ENCODE results near the gene EME2. TPM values are rescaled to one million over a fixed set of nuclear protein-coding genes. Genes with fewer than 3 reads are reported as not detected.

EME2 gene
- total RNA-seq, 1 donor from 2014 or later, result 14.9 TPM

GRCh38 chr16:1743376-1744337 lies 29.0 kb upstream of the EME2 start:
- intact Hi-C loops (cut with DNase I), result no loop called here
- DNase-seq (ENCODE audit: low spot score), result no peak

- intact Hi-C loops (cut with DNase I), result no loop called here
- no peak for DNase-seq (ENCODE audit: low spot score)
Observed at GRCh38 chr16:1744338-1744840, 28.2 kb upstream of the EME2 start.

GRCh38 chr16:1745181-1745899 lies 27.3 kb upstream of the EME2 start:
- intact Hi-C loops (cut with DNase I), result no loop called here
- DNase-seq (ENCODE audit: low spot score), result no peak

- intact Hi-C loops (cut with DNase I), result no loop called here
- DNase-seq (ENCODE audit: low spot score), result no peak
Observed at GRCh38 chr16:1745900-1746692, 26.5 kb upstream of the EME2 start.

- DNase-seq (ENCODE audit: low spot score), result no peak
- intact Hi-C loops (cut with DNase I), result no loop called here
Observed at GRCh38 chr16:1746693-1747195, 25.9 kb upstream of the EME2 start.

GRCh38 chr16:1747934-1748333 lies 24.7 kb upstream of the EME2 start:
- DNase-seq (ENCODE audit: low spot score), result no peak
- intact Hi-C loops (cut with DNase I), result no loop called here

- intact Hi-C loops (cut with DNase I), result no loop called here
- no peak for DNase-seq (ENCODE audit: low spot score)
Observed at GRCh38 chr16:1749152-1750117, 23.2 kb upstream of the EME2 start.

GRCh38 chr16:1751946-1752345 lies 20.7 kb upstream of the EME2 start:
- intact Hi-C loops (cut with DNase I), result no loop called here
- DNase-seq (ENCODE audit: low spot score), result no peak

GRCh38 chr16:1752853-1753252 lies 19.8 kb upstream of the EME2 start:
- intact Hi-C loops (cut with DNase I), result no loop called here
- no peak for DNase-seq (ENCODE audit: low spot score)

GRCh38 chr16:1754204-1754603 lies 18.4 kb upstream of the EME2 start:
- intact Hi-C loops (cut with DNase I), result no loop called here
- no peak for DNase-seq (ENCODE audit: low spot score)

- intact Hi-C loops (cut with DNase I), result no loop called here
- no peak for DNase-seq (ENCODE audit: low spot score)
Observed at GRCh38 chr16:1757714-1758461, 14.7 kb upstream of the EME2 start.

- intact Hi-C loops (cut with DNase I), result no loop called here
- DNase-seq (ENCODE audit: low spot score), result no peak
Observed at GRCh38 chr16:1758923-1759322, 13.7 kb upstream of the EME2 start.

GRCh38 chr16:1759511-1759910 lies 13.1 kb upstream of the EME2 start:
- intact Hi-C loops (cut with DNase I), result no loop called here
- DNase-seq (ENCODE audit: low spot score), result no peak

GRCh38 chr16:1760911-1761310 lies 11.7 kb upstream of the EME2 start:
- DNase-seq (ENCODE audit: low spot score), result no peak
- intact Hi-C loops (cut with DNase I), result no loop called here

GRCh38 chr16:1761751-1762150 lies 10.9 kb upstream of the EME2 start:
- intact Hi-C loops (cut with DNase I), result no loop called here
- DNase-seq (ENCODE audit: low spot score), result no peak

GRCh38 chr16:1762196-1762878 lies 10.3 kb upstream of the EME2 start:
- intact Hi-C loops (cut with DNase I), result no loop called here
- no peak for DNase-seq (ENCODE audit: low spot score)

GRCh38 chr16:1762879-1763520 lies 9.6 kb upstream of the EME2 start:
- intact Hi-C loops (cut with DNase I), result no loop called here
- DNase-seq (ENCODE audit: low spot score), result no peak

Measured in cardiac septum (tissue), 1 donor.